HepG2 (cell line): ENCODE measurements around the gene FDXR. TPM values are rescaled to one million over a fixed set of nuclear protein-coding genes. Genes with fewer than 3 reads are reported as not detected.

Experiments
- ATAC-seq: fragments of 200-7000 bp; cut with Tn5 transposase; 3 replicates; pipeline ENCODE4 v1.9.1; 2020; ENCODE audit warnings: mild to moderate bottlenecking, moderate library complexity
- BruUV-seq: library from RNA; stranded (reverse); fragments of 400-500 nt; replicated peaks from 2 replicates; lab custom pipeline; 2021; lab: Mats Ljungman, UMichigan
- CTCF ChIA-PET: fragments of 300-600 bp; formaldehyde crosslinking; extraction: SDS; loops from one replicate; lab custom pipeline; 2021; ENCODE audit warnings: low total read pairs, inconsistent platforms, low intra/inter-chr PET ratio; lab: Yijun Ruan, JAX
- POLR2A ChIA-PET: fragments of 350-600 bp; sonication (Branson Sonifier 250); formaldehyde crosslinking; loops from one replicate; lab custom pipeline; 2020; ENCODE audit warnings: antibody characterized with exemption, inconsistent platforms; lab: Yijun Ruan, JAX
- DNase-seq: peaks from one replicate; pipeline ENCODE4 v3.0.0-alpha.2; 2015; ENCODE audit warnings: low spot score
- FAIRE-seq: peaks from 3 replicates; lab custom pipeline; 2011; peaks lifted over from hg19 to GRCh38; lab: Jason Lieb, UNC
- H2AFZ ChIP-seq: one replicate; pipeline ENCODE4 v1.6.1; 2011; ENCODE audit warnings: low read length, inconsistent platforms
- H3K27ac ChIP-seq: fragments of 300-600 bp; 3 replicates; pipeline ENCODE4 v1.8.0; 2011; ENCODE audit warnings: mixed run types, mild to moderate bottlenecking, mixed read lengths, low read length, inconsistent platforms; ENCODE audit not compliant: insufficient read depth; ENCODE audit errors: extremely low read length
- H3K27me3 ChIP-seq, 2 experiments: fragments of 200-600 bp in 1 of 2; 2 replicates in 1 of 2; 3 replicates in 1 of 2; pipeline versions ENCODE4 v1.6.0 to v1.8.0; 2011; ENCODE audit warnings: low read length in 2 of 2, mild to moderate bottlenecking in 2 of 2, moderate library complexity in 2 of 2, inconsistent platforms in 1 of 2; ENCODE audit not compliant: insufficient read depth in 2 of 2, control insufficient read depth in 1 of 2
- H3K36me3 ChIP-seq, 2 experiments: fragments of 200-600 bp in 1 of 2; replicated peaks in 1 of 2; 2 replicates in 1 of 2; 3 replicates in 1 of 2; pipeline versions ENCODE4 v1.5.1 to v1.8.0; 2011; ENCODE audit warnings: low read length in 2 of 2, inconsistent platforms in 1 of 2; ENCODE audit not compliant: insufficient read depth in 2 of 2, control insufficient read depth in 1 of 2
- H3K4me1 ChIP-seq: 2 replicates; pipeline ENCODE4 v1.5.1; 2012; ENCODE audit warnings: low read length, inconsistent platforms; ENCODE audit not compliant: insufficient read depth
- H3K4me2 ChIP-seq: 2 replicates; pipeline ENCODE4 v1.6.0; 2011; ENCODE audit warnings: low read depth, low read length, inconsistent platforms
- H3K4me3 ChIP-seq, 3 experiments: fragments of 200-600 bp in 1 of 3; sonication (generic), shearing (Covaris generic) in 1 of 3; replicated peaks in 1 of 3; 2 replicates each; pipeline ENCODE4 v1.5.1; 2011 to 2016; ENCODE audit warnings: low read length in 3 of 3, inconsistent platforms in 2 of 3, low read depth in 2 of 3, mild to moderate bottlenecking in 2 of 3, control low read depth in 1 of 3, mixed read lengths in 1 of 3; ENCODE audit not compliant: insufficient read depth in 1 of 3
- H3K79me2 ChIP-seq: one replicate; pipeline ENCODE4 v1.6.1; 2011; ENCODE audit warnings: low read length, inconsistent platforms; ENCODE audit not compliant: insufficient read depth
- H3K9ac ChIP-seq: 2 replicates; pipeline ENCODE4 v1.6.0; 2011; ENCODE audit warnings: mild to moderate bottlenecking, low read depth, low read length, inconsistent platforms; ENCODE audit not compliant: insufficient read depth
- H3K9me3 ChIP-seq: 2 replicates; pipeline ENCODE4 v1.5.1; 2012; ENCODE audit warnings: mild to moderate bottlenecking, low read length
- H4K20me1 ChIP-seq: 2 replicates; pipeline ENCODE4 v1.6.0; 2011; ENCODE audit warnings: inconsistent platforms, mild to moderate bottlenecking, low read length, moderate library complexity; ENCODE audit not compliant: insufficient read depth
- BHLHE40 ChIP-seq: IDR thresholded peaks from 2 replicates; pipeline ENCODE4 v1.6.1; 2011; ENCODE audit warnings: low read length, improper control_type of control experiment
- FOXK2 ChIP-seq: fragments of 450-650 bp; IDR thresholded peaks from 2 replicates; pipeline ENCODE4 v1.6.1; 2016
- KDM5B ChIP-seq: sonication (generic); formaldehyde crosslinking; IDR thresholded peaks from 2 replicates; pipeline ENCODE4 v1.4.0; 2020; ENCODE audit warnings: missing genetic modification reagents, mild to moderate bottlenecking, borderline replicate concordance
- MAFF ChIP-seq: IDR thresholded peaks from 2 replicates; pipeline ENCODE4 v1.6.1; 2011; ENCODE audit warnings: low read depth, low read length, improper control_type of control experiment
- MED1 ChIP-seq: sonication (generic); formaldehyde crosslinking; IDR thresholded peaks from 2 replicates; pipeline ENCODE4 v1.4.0; 2020; ENCODE audit warnings: missing genetic modification reagents
- PAWR ChIP-seq: sonication (generic); formaldehyde crosslinking; IDR thresholded peaks from 2 replicates; pipeline ENCODE4 v1.4.0; 2020; ENCODE audit warnings: missing genetic modification reagents, mild to moderate bottlenecking, borderline replicate concordance
- SATB2 ChIP-seq: sonication (generic); formaldehyde crosslinking; IDR thresholded peaks from 2 replicates; pipeline ENCODE4 v1.5.0; 2020; ENCODE audit warnings: missing genetic modification reagents
- ZNF33A ChIP-seq: sonication (generic); formaldehyde crosslinking; IDR thresholded peaks from 2 replicates; pipeline ENCODE4 v1.5.1; 2020; ENCODE audit warnings: missing genetic modification reagents, mild to moderate bottlenecking, moderate library complexity, borderline replicate concordance
- ZNF563 ChIP-seq: sonication (generic); formaldehyde crosslinking; IDR thresholded peaks from 2 replicates; pipeline ENCODE4 v1.8.0; 2022; ENCODE audit warnings: mild to moderate bottlenecking, moderate library complexity, missing genetic modification reagents
- WGBS: methylation state at CpG from one replicate; pipeline ENCODE4 v1.1.6; 2017; ENCODE audit warnings: low lambda C conversion rate; 5-methylcytosine and 5-hydroxymethylcytosine counted together
- in situ Hi-C: cut with HindIII; loops from 2 replicates; pipeline ENCODE4 v1.10.0; 2017; ENCODE audit warnings: low pct_unique_long_range_greater_than_20kb; ENCODE audit not compliant: extremely low pct_ligation_motif_present
- intact Hi-C: fragments of 100-400 bp; cut with micrococcal nuclease; formaldehyde crosslinking; loops from one replicate; pipeline ENCODE4 v1.10.0; 2022; ENCODE audit not compliant: unreplicated experiment
- polyA plus RNA-seq, 8 experiments: library from polyadenylated mRNA; depleted of rRNA in 3 of 8; stranded (reverse) in 7 of 8; unstranded in 1 of 8; fragments of >200 nt; fragmentation: Illumina TruSeq in 4 of 8; extraction: Trizol in 4 of 8; gene quantifications; 2 replicates each; pipeline versions ENCODE4 v1.2.1 to v1.2.3, GENCODE V29; 2011 to 2016; ENCODE audit warnings: low read depth in 4 of 8, missing spikeins in 1 of 8, mixed read lengths in 1 of 8; ENCODE audit not compliant: insufficient read depth in 1 of 8
- total RNA-seq, 5 experiments: library from RNA; depleted of rRNA; stranded (reverse); fragments of >200 nt; fragmentation: Illumina TruSeq; extraction: Trizol; gene quantifications; 2 replicates each; pipeline ENCODE4 v1.2.3, GENCODE V29; 2016; ENCODE audit warnings: low read depth in 1 of 5
- TF ChIP-seq, protein P1 (sequence below): sonication (generic); formaldehyde crosslinking; IDR thresholded peaks from 2 replicates; pipeline ENCODE4 v1.4.0; 2020; ENCODE audit warnings: missing genetic modification reagents
- TF ChIP-seq, protein P2 (sequence below): sonication (generic); formaldehyde crosslinking; IDR thresholded peaks from 2 replicates; pipeline ENCODE4 v1.5.1; 2020; ENCODE audit warnings: mild to moderate bottlenecking, missing genetic modification reagents, moderate library complexity

The FDXR gene
- total and polyA plus RNA-seq, 2 of the 13 experiments (the other 11 are each of a cell fraction or from before 2014, with no cell fraction given): 23.4 to 116 TPM

DNA sequence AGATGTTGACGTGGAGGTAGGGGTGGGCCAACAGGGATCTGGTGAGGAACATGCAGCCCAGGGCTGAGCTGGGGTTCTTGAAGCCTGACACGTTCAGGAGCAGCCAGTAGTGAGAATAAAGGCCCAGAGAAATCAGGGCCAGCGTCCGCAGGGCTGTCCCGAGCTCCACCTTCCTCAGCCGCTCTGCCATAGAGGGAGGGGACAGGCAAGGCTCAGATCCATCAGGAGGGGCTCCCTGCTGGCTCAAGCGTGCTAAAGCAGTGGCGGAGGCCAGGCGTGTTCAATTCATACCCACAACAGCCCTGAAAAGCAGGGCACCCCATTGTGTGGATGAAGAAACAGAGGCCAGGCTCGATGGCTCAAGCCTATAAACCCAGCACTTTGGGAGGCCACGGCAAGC lies 8.3 kb upstream of the FDXR start (continued):
- TF ChIP-seq FOXK2: no peak
- TF ChIP-seq, protein P1, sequence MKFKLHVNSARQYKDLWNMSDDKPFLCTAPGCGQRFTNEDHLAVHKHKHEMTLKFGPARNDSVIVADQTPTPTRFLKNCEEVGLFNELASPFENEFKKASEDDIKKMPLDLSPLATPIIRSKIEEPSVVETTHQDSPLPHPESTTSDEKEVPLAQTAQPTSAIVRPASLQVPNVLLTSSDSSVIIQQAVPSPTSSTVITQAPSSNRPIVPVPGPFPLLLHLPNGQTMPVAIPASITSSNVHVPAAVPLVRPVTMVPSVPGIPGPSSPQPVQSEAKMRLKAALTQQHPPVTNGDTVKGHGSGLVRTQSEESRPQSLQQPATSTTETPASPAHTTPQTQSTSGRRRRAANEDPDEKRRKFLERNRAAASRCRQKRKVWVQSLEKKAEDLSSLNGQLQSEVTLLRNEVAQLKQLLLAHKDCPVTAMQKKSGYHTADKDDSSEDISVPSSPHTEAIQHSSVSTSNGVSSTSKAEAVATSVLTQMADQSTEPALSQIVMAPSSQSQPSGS: no peak
- no peak for TF ChIP-seq KDM5B (CRISPR knock-in tag)
- TF ChIP-seq PAWR (CRISPR knock-in tag): no peak
- no peak for TF ChIP-seq ZNF563 (CRISPR knock-in tag)
- TF ChIP-seq ZNF33A (CRISPR knock-in tag): no peak
- no peak for TF ChIP-seq MAFF

DNA sequence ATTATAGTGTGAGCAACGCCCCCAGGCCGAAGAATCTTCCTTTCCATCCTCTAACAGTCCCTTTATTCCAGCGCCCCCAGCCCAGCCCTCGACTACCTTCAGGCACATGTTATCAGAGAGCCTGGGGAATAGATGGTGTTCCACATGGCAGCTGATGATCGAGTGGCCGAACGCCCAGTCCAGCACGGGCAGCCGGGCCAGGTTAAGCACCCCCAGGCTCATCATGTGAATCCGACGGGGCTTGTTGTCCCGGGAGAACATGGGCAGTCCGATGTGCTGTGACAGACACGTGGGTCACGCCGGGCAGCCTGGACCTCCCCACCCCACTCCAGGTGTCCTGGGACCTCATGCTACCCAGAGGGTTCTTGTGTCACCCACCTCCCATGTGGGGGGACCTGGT lies 6.5 kb upstream of the FDXR start:
- FAIRE-seq: no peak
- peaks cover 11 to 55% of the 10 kb centered on the region in 2 experiments; a peak in 4 of 5 replicates for H3K27me3 ChIP-seq
- no peaks in the 10 kb centered on the region for H3K9me3 ChIP-seq
- H3K4me1 ChIP-seq: peaks cover 44% of the 10 kb centered on the region
- H2AFZ ChIP-seq: no peak overlapping the region
- no peak overlapping the region for H3K4me2 ChIP-seq
- ChIA-PET POLR2A (no interaction called here), CTCF (no interaction called here)
- BruUV-seq: no TSS peak
- no peak overlapping the region for H3K27ac ChIP-seq
- in situ Hi-C loops: no loop called here
- H4K20me1 ChIP-seq: no peaks in the 10 kb centered on the region
- no peaks in the 10 kb centered on the region for H3K79me2 ChIP-seq
- no peak for DNase-seq
- no peak overlapping the region for H3K4me3 ChIP-seq
- H3K9ac ChIP-seq: no peak overlapping the region
- ATAC-seq: no peak
- TF ChIP-seq SATB2 (no peak), MED1 (CRISPR knock-in tag) (no peak), BHLHE40 (no peak)
- TF ChIP-seq, protein P2, sequence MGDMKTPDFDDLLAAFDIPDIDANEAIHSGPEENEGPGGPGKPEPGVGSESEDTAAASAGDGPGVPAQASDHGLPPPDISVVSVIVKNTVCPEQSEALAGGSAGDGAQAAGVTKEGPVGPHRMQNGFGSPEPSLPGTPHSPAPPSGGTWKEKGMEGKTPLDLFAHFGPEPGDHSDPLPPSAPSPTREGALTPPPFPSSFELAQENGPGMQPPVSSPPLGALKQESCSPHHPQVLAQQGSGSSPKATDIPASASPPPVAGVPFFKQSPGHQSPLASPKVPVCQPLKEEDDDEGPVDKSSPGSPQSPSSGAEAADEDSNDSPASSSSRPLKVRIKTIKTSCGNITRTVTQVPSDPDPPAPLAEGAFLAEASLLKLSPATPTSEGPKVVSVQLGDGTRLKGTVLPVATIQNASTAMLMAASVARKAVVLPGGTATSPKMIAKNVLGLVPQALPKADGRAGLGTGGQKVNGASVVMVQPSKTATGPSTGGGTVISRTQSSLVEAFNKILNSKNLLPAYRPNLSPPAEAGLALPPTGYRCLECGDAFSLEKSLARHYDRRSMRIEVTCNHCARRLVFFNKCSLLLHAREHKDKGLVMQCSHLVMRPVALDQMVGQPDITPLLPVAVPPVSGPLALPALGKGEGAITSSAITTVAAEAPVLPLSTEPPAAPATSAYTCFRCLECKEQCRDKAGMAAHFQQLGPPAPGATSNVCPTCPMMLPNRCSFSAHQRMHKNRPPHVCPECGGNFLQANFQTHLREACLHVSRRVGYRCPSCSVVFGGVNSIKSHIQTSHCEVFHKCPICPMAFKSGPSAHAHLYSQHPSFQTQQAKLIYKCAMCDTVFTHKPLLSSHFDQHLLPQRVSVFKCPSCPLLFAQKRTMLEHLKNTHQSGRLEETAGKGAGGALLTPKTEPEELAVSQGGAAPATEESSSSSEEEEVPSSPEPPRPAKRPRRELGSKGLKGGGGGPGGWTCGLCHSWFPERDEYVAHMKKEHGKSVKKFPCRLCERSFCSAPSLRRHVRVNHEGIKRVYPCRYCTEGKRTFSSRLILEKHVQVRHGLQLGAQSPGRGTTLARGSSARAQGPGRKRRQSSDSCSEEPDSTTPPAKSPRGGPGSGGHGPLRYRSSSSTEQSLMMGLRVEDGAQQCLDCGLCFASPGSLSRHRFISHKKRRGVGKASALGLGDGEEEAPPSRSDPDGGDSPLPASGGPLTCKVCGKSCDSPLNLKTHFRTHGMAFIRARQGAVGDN (CRISPR knock-in tag): peak; percentile 16; the same call in 1 of the 2 replicates
- WGBS: 41% methylated on average over 9 of the region's 16 CpGs
- no peaks in the 10 kb centered on the region for H3K36me3 ChIP-seq
- intact Hi-C loops: no loop called here
